RWPE1 (cell line): ENCODE results near the gene CDK5R2.
A peak's percentile ranks its signal among the peaks of the same experiment; 100 is the strongest.

Source experiments
- CTCF ChIA-PET: fragments of 350-600 bp; sonication (Branson Sonifier 250); formaldehyde crosslinking; extraction: SDS; loops from one replicate; lab custom pipeline; 2021; lab: Yijun Ruan, JAX
- POLR2A ChIA-PET: fragments of 400-600 bp; formaldehyde crosslinking; extraction: SDS; loops from one replicate; lab custom pipeline; 2020; ENCODE audit warnings: antibody characterized with exemption; ENCODE audit not compliant: low non-redundant PET; lab: Yijun Ruan, JAX
- DNase-seq: peaks from one replicate; pipeline ENCODE4 v3.0.0; 2012; ENCODE audit warnings: low spot score
- H3K27ac ChIP-seq: fragments of 450-650 bp; 2 replicates; pipeline ENCODE4 v1.5.1; 2017
- CTCF ChIP-seq: fragments of 450-650 bp; conservative IDR thresholded peaks from 2 replicates; pipeline ENCODE4 v1.5.1; 2017; ENCODE audit warnings: low read depth, mild to moderate bottlenecking

CDK5R2 gene

GRCh38 chr2:218964041-218964771 is 4.7 kb downstream of the CDK5R2 start:
- ChIA-PET CTCF (interaction anchor here (0.7 to 3.8 kb wide), 2 partner anchors 16 to 44 kb away, joined by 3 to 25 read pairs; no protein-coding TSS in a partner anchor), POLR2A (no interaction called here)
- H3K27ac ChIP-seq = no peak overlapping the region
- TF ChIP-seq CTCF = no peak
- DNase-seq = peak; percentile 48

GRCh38 chr2:218970894-218971293 is 11.4 kb downstream of the CDK5R2 start:
- no peak overlapping the region for H3K27ac ChIP-seq
- CTCF ChIA-PET = no interaction called here
- POLR2A ChIA-PET = no interaction called here
- TF ChIP-seq CTCF = no peak
- no peak for DNase-seq

GRCh38 chr2:218975060-218975777 is 15.8 kb downstream of the CDK5R2 start:
- no peak for DNase-seq
- TF ChIP-seq CTCF = no peak
- POLR2A ChIA-PET = no interaction called here
- no peak overlapping the region for H3K27ac ChIP-seq
- CTCF ChIA-PET = interaction anchor here (0.6 to 0.7 kb wide), 3 partner anchors 100 to 469 kb away, joined by 3 to 4 read pairs (median 3); no protein-coding TSS in a partner anchor

- CTCF ChIA-PET = interaction anchor here (0.6 to 3.2 kb wide), 46 partner anchors 13 to 550 kb away, joined by 3 to 53 read pairs (median 4); partner anchors contain the start of genes CDK5R2, CFAP65, CRYBA2 and NHEJ1
- peak; percentile 96 for TF ChIP-seq CTCF
- H3K27ac ChIP-seq = no peak overlapping the region
- POLR2A ChIA-PET = no interaction called here
- peak; percentile 80 for DNase-seq
Measured at GRCh38 chr2:218979846-218980734, 20.6 kb downstream of the CDK5R2 start.

- no peak overlapping the region for H3K27ac ChIP-seq
- DNase-seq = no peak
- no peak for TF ChIP-seq CTCF
- ChIA-PET CTCF (interaction anchor here (0.6 to 3.2 kb wide), 33 partner anchors 12 to 186 kb away, joined by 3 to 53 read pairs (median 4); partner anchors contain the start of genes CDK5R2, CFAP65, CRYBA2 and WNT10A), POLR2A (no interaction called here)
Measured at GRCh38 chr2:218980735-218981389, 21.4 kb downstream of the CDK5R2 start.
